NCI-H128 (cell line): ENCODE measurements around the gene RAB4B.
"Not testable (repeated sequence)": the region's sequence is repeated elsewhere in the genome, so short reads cannot be mapped to it uniquely, and the experiment has no call there.

Source experiments
- DNase-seq: peaks from one replicate; lab custom pipeline; 2025; ENCODE audit not compliant: unreplicated experiment; lab: John Stamatoyannopoulos, UW

The RAB4B gene

DNA sequence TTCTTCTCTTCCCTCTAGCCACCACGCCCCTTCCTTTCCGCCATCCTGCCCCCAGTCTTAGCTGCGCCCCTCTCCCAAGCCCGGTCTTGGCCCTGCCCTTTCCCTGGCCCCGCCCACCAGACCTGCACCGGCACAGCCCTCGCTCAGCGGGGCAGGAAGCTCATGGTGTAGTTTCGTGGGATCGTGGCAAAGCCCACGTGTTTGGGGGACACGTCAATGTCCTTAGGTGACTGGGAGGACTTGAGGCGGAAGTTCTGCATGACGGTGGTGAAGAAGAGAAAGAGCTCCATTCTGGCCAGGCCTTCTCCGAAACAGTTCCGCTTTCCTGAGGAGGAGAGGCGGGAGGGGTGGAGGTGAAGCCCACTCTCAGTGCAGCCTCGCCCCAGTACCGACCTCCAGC is 65.6 kb downstream of the RAB4B start:
- DNase-seq = not testable (repeated sequence)
